HG02798 (cell line): ENCODE measurements around the gene DLG4.
"Not testable (repeated sequence)": the region's sequence is repeated elsewhere in the genome, so short reads cannot be mapped to it uniquely, and the experiment has no call there.

Source experiments
- ATAC-seq: cut with Tn5 transposase; IDR thresholded peaks from one replicate; pipeline ENCODE4 v1.9.1; 2021; ENCODE audit warnings: mild to moderate bottlenecking; ENCODE audit not compliant: unreplicated experiment, poor library complexity

The DLG4 gene

DNA sequence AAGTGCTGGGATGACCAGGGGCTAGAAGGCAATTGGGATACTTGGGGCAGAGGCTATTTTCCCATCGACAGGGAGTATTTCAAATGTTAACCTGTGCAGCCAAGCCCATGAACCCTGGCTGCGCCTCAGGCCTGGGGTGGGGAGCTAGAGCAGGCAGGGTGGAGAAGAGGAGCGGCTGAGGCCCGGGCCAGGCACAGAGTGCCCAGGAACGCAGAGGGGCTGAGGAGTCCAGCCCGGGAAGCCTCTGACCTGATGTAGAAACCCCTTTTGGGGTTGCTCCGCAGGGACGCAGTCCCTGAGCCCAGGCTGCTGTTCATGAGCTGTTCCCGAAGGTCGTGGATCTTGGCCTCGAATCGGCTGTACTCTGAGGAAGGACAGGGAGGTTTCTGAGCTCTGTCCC lies 23.7 kb downstream of the DLG4 start:
- ATAC-seq: no peak

GRCh38 chr17:7192271-7192937 lies 27.2 kb downstream of the DLG4 start:
- ATAC-seq: no peak

GRCh38 chr17:7191571-7192270 lies 27.9 kb downstream of the DLG4 start:
- no peak for ATAC-seq

- ATAC-seq: no peak
These were observed 28.6 kb downstream of the DLG4 start for GRCh38 chr17:7191069-7191468.

DNA sequence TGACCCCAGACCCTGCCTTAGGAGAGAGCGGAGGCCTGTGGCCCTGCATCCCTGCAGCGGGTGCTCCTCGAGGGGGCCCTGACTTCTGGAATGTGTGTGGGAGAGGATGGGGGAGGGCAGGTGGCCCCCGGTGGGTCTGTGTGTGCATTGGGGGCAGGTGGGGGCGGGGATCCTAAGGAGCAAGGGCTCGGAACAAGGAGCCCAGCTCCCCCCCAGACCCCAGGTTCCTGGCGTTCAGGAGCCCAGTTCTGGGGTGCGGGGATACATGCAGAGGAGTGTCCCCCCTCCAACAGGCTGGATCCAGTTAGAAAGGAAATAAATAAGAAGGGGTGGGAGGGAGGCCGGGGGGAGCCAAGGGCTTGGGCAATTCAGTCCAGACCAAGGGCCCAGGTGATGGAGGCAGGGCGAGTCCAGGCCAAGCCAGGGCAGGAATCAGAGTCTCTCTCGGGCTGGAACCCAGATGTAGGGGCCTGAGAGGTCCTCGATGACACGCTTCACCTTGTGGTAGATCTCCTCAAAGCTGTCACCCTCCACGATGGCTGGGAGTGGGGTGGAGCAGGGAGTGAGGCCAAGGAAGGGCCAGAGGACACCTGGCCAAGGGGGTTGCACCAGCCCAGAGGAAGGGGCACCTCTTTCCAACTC lies 29.2 kb downstream of the DLG4 start:
- ATAC-seq: no peak

DNA sequence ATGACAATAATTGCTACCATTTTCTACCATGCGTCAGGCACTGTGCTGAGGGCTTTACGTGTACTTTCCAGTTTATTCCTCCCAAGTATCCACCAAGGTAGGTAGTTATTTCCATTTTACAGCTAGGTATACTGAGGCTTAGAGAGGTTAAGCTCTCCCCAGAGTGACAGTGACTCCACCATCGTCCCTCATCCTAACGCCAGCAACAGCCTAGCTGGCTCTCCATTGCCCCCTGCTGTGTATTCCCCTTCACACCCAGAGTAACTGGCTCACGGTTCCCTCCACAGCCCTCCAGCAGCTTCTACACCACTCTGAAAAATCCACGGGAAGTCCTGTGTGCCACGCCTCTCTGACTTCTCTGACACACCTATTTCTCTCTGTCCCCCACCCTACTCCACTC lies 33.4 kb downstream of the DLG4 start:
- no peak for ATAC-seq

- ATAC-seq: no peak
These were observed 35.0 kb downstream of the DLG4 start for GRCh38 chr17:7184647-7185046.

DNA sequence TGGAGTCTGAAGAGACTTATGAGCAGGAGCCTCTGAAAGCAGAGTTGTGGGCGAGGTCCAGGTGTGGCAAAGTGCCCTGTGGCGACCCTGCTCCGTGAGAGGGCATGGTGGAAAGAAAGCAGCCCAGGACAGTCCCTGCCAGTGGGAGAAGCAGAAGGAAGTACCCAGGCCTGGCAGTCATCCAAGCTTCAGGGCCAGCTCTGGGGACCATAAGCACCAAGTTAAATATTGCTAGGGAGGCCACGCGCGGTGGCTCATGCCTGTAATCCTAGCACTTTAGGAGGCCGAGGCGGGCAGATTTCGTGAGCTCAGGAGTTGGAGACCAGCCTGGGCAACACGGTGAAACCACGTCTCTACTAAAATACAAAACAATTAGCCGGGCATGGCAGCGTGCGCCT lies 35.5 kb downstream of the DLG4 start:
- no peak for ATAC-seq

DNA sequence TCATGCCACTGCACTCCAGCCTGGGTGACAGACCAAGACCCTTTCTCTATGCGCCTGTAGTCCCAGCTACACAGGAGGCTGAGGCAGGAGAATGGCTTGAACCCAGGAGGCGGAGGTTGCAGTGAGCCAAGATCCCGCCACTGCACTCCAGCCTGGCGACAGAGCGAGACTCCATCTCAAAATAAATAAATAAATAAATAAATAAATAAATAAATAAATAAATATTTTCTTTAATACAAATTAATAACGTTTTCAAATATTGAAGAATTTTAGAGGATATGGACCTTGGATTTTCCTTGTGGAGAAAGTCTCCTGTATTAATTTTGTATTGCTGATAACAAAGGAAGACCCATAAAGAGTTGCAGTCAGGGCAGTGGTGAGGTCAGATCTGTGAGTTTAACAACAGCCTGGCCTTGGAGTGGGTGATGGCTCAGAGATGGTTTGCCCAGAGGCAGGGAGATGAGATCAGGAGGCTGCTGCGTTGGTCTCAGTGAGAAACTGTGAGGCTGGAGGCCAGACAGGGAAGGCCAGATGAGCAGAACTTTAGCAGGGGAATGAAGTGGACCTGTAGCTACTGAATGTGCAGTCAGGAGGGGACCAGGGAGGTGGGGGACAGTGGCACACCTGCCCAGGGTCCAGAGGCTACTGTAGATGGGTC lies 36.1 kb downstream of the DLG4 start:
- ATAC-seq: no peak

GRCh38 chr17:7182101-7182500 lies 37.5 kb downstream of the DLG4 start:
- ATAC-seq: not testable (repeated sequence)

- ATAC-seq: no peak
These were observed 40.0 kb downstream of the DLG4 start, which contains the start of gene ASGR1 for GRCh38 chr17:7179317-7180254. TSS of gene ASGR1 (minus strand) at chr17:7179370. CDS start at chr17:7178563, 807 bp downstream.

GRCh38 chr17:7178973-7179316 lies 40.7 kb downstream of the DLG4 start:
- no peak for ATAC-seq

DNA sequence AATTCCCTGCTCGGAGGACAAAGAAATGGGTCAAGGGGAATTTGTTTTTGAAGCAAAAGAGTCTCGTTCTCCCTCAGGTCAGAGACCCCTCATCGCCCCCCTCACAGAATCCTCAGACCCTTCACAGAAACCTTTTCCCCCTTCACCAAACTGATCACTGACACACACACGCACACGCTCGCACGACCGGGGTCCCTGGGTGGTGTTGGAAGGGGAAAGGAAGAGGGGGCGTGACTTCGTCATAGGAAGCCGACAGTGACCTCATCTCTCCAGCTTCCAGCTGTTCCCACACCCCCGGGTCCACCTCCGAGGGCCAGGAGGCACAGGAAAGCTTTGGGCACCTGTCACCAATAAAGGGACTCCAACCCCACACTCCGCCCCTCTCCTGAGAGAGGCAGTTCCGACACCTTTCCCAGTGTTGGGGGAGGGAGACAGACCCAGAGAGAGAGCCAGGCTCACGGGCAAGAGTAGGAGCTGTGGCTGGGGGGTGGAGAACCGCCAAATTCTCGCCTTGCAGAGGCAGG lies 41.6 kb downstream of the DLG4 start:
- no peak for ATAC-seq

DNA sequence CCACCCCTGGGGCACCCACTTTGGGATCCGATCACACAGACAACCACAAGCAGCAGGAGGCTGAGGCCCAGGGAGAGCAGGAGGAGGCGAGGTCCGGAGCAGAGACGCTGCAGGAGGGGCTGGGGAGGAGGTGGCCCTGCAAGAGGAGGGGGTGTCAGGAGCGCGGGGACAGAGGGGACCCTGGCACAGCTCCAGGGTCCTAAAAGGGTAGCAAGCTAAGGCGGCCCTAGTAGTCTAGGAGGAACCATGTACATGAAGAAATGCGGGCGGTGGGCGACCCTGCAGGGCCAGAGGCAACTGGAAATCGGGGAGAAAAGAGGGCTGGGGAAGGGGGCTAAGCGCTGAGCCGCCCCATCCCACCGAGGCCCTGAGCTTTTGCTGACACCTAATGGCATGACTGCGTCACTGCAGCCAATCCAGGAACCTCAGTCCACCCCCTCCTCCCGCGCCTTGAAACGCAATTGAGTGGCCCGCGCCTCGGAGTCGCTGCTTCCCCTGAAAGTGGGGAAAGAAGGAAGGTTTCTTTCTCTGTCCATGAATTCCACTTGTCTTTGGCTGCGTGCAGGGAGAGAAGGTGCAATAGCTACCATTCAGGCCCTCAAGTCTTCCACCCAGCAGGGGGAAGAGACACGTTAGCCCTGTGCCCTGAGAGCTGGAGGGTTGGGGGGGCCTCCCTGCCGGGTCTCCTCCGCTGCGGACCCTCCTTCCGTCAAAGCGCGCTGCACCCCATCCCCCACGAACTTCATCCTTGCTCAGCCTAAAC lies 42.3 kb downstream of the DLG4 start:
- no peak for ATAC-seq

DNA sequence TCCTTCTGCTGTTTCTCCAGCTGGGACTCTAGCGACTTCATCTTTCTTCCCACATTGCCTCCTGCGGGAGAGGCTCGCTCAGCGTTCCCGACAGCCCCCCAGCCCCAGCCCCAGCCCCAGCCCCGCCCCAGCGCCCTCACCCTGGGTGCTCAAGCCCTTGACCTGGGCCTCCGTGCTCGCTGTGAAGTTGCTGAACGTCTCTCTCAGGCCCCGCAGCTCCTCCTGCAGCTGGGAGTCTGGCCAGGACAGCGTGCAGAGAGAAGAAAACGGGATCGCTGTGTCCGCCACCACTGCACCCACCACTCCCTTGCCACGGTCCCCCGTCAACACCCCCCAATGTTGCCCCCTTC lies 42.8 kb downstream of the DLG4 start:
- ATAC-seq: no peak

- ATAC-seq: no peak
These were observed 43.4 kb downstream of the DLG4 start for GRCh38 chr17:7176107-7176840.

- no peak for ATAC-seq
These were observed 44.3 kb downstream of the DLG4 start for GRCh38 chr17:7175330-7175733.

DNA sequence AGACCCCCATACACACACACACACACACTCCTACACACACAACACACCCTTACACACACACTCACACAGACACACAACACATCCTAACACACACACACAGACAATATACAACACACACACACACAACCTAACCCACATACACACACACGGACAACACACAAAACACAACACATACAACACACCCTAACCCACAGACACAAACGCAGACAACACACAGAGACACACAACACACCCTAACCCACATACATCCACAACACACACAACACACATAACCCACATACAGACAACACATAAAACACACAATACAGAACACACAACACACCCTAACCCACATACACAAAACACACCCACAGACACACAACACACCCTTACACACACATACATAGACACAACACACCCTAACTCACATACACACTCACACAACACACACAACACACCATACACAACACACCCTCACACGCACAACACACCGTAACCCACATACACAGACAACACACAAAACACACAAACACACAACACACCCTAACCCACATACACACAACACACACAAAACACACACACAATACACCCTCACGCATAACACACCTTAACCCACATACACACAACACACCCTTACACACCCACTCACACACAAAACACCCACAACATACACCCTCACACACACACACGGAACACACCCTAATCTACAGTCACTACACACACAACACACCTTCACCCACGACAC lies 44.9 kb downstream of the DLG4 start:
- ATAC-seq: no peak
